Thyroid gland (tissue), 4 donors: ENCODE measurements around the gene TASP1. TPM values are rescaled to one million over a fixed set of nuclear protein-coding genes. Genes with fewer than 3 reads are reported as not detected.

Experiments
- DNase-seq, 2 donors: peaks; one replicate each; pipeline ENCODE4 v3.0.0-alpha.2; 2019
- H3K27ac ChIP-seq, 3 donors: fragments of 200-600 bp; sonication (generic); 1 replicate in 2 of 3; 2 replicates in 1 of 3; pipeline ENCODE4 v1.5.1; 2016 to 2019; ENCODE audit warnings: mild to moderate bottlenecking in 1 of 3, moderate library complexity in 1 of 3
- H3K27me3 ChIP-seq: fragments of 200-600 bp; sonication (generic); one replicate; pipeline ENCODE4 v1.5.1; 2019
- H3K36me3 ChIP-seq, 2 donors: fragments of 200-600 bp; sonication (generic); one replicate each; pipeline ENCODE4 v1.5.1; 2016 to 2019
- H3K4me1 ChIP-seq, 2 donors: fragments of 200-600 bp; sonication (generic); one replicate each; pipeline ENCODE4 v1.5.1; 2017 to 2019
- H3K4me3 ChIP-seq, 3 donors: fragments of 200-600 bp; sonication (generic); replicated peaks in 1 of 3; 1 replicate in 2 of 3; 2 replicates in 1 of 3; pipeline ENCODE4 v1.5.1; 2016; ENCODE audit warnings: mild to moderate bottlenecking in 1 of 3
- H3K9me3 ChIP-seq: fragments of 200-600 bp; sonication (generic); one replicate; pipeline ENCODE4 v1.5.1; 2017
- CTCF ChIP-seq, 6 experiments: fragments of 200-600 bp in 3 of 6; fragments of 450-650 bp in 3 of 6; sonication (generic) in 3 of 6; IDR thresholded peaks; one replicate each; pipeline ENCODE4 v1.5.1; 2016 to 2019; ENCODE audit warnings: antibody characterized with exemption in 6 of 6, mild to moderate bottlenecking in 2 of 6, inconsistent platforms in 1 of 6, moderate library complexity in 1 of 6
- POLR2A ChIP-seq, 2 donors: fragments of 450-650 bp; IDR thresholded peaks; one replicate each; pipeline ENCODE4 v1.6.1; 2017; ENCODE audit warnings: antibody characterized with exemption in 2 of 2, mild to moderate bottlenecking in 2 of 2, moderate library complexity in 1 of 2
- WGBS, 2 donors: methylation state at CpG; one replicate each; pipeline ENCODE4 v1.1.5; 2017; 5-methylcytosine and 5-hydroxymethylcytosine counted together
- intact Hi-C: fragments of 100-400 bp; cut with DNase I; formaldehyde crosslinking; loops from one replicate; pipeline ENCODE4 v1.15.1; 2023
- total RNA-seq, 4 donors: library from RNA; depleted of rRNA; stranded (reverse); fragments of >200 nt; gene quantifications; one replicate each; pipeline ENCODE4 v1.2.3, GENCODE V29; 2016

The TASP1 gene
- total RNA-seq, 4 donors from 2014 or later, result 16.4 to 31.2 (median 23.9) TPM

- 89 to 96% methylated on average over 5 of the region's 5 CpGs for WGBS, 2 donors
- Histone ChIP-seq H3K36me3 (no peaks in the 10 kb centered on the region), H3K4me1 (no peaks in the 10 kb centered on the region), H3K27me3 (no peaks in the 10 kb centered on the region), H3K9me3 (no peaks in the 10 kb centered on the region), H3K4me3 (no peak overlapping the region), H3K27ac (no peak overlapping the region)
- DNase-seq, result no peak
- TF ChIP-seq CTCF (IDR thresholded peaks at IDR 0.05) (no peak), POLR2A (IDR thresholded peaks at IDR 0.05) (no peak)
- intact Hi-C loops, result no loop called here
Observed at GRCh38 chr20:13533946-13534345, 104.8 kb downstream of the TASP1 start.

- no peak for TF ChIP-seq CTCF (IDR thresholded peaks at IDR 0.05)
- intact Hi-C loops, result no loop called here
- Histone ChIP-seq H3K9me3 (no peaks in the 10 kb centered on the region), H3K27ac (no peak overlapping the region), H3K27me3 (no peaks in the 10 kb centered on the region), H3K36me3 (no peaks in the 10 kb centered on the region), H3K4me3 (no peak overlapping the region), H3K4me1 (no peaks in the 10 kb centered on the region)
- 95 to 99% methylated on average over 3 of the region's 3 CpGs for WGBS, 2 donors
- no peak for DNase-seq
Observed at GRCh38 chr20:13530146-13530545, 108.6 kb downstream of the TASP1 start.

- no peak for TF ChIP-seq CTCF (IDR thresholded peaks at IDR 0.05)
- no peak for TF ChIP-seq POLR2A (IDR thresholded peaks at IDR 0.05)
- H3K27ac ChIP-seq, result no peak overlapping the region
- H3K36me3 ChIP-seq, result no peaks in the 10 kb centered on the region
- no peaks in the 10 kb centered on the region for H3K27me3 ChIP-seq
- no peaks in the 10 kb centered on the region for H3K4me1 ChIP-seq
- H3K4me3 ChIP-seq, result no peak overlapping the region
- intact Hi-C loops, result no loop called here
- DNase-seq, result no peak
- 92 to 98% methylated on average over 1 of the region's 1 CpG for WGBS, 2 donors
- no peaks in the 10 kb centered on the region for H3K9me3 ChIP-seq
Observed at GRCh38 chr20:13526551-13526950, 112.2 kb downstream of the TASP1 start.

- no peak for TF ChIP-seq CTCF (IDR thresholded peaks at IDR 0.05)
- TF ChIP-seq POLR2A (IDR thresholded peaks at IDR 0.05), result no peak
- Histone ChIP-seq H3K36me3 (no peaks in the 10 kb centered on the region), H3K4me1 (no peaks in the 10 kb centered on the region), H3K9me3 (no peaks in the 10 kb centered on the region), H3K27me3 (no peaks in the 10 kb centered on the region), H3K4me3 (no peak overlapping the region), H3K27ac (no peak overlapping the region)
- no peak for DNase-seq
- intact Hi-C loops, result no loop called here
- WGBS, 2 donors, result 91 to 93% methylated on average over 4 of the region's 4 CpGs
Observed at GRCh38 chr20:13525225-13525940, 113.3 kb downstream of the TASP1 start.

GRCh38 chr20:13524339-13524738, 114.4 kb downstream of the TASP1 start:
- Histone ChIP-seq H3K27ac (no peak overlapping the region), H3K9me3 (no peaks in the 10 kb centered on the region), H3K4me1 (no peaks in the 10 kb centered on the region), H3K27me3 (no peaks in the 10 kb centered on the region), H3K36me3 (no peaks in the 10 kb centered on the region), H3K4me3 (no peak overlapping the region)
- 87 to 92% methylated on average over 1 of the region's 1 CpG for WGBS, 2 donors
- no peak for TF ChIP-seq POLR2A (IDR thresholded peaks at IDR 0.05)
- no peak for TF ChIP-seq CTCF (IDR thresholded peaks at IDR 0.05)
- DNase-seq, result no peak
- intact Hi-C loops, result no loop called here
